Panc1 (cell line): ENCODE results near the gene SERPINA4. TPM values are rescaled to one million over a fixed set of nuclear protein-coding genes. Genes with fewer than 3 reads are reported as not detected.
"Not testable (repeated sequence)": the region's sequence is repeated elsewhere in the genome, so short reads cannot be mapped to it uniquely, and the experiment has no call there.

ENCODE experiments used
- ATAC-seq: fragments of 200-7000 bp; cut with Tn5 transposase; 2 replicates; pipeline ENCODE4 v1.9.1; 2020; ENCODE audit warnings: mild to moderate bottlenecking, moderate library complexity
- BruUV-seq: library from RNA; stranded (reverse); fragments of 400-500 nt; replicated peaks from 2 replicates; lab custom pipeline; 2021; lab: Mats Ljungman, UMichigan
- CTCF ChIA-PET: fragments of 300-600 bp; sonication (Branson Sonifier 250); formaldehyde crosslinking; loops from one replicate; lab custom pipeline; 2022; ENCODE audit warnings: antibody characterized with exemption; lab: Charles Lee
- POLR2A ChIA-PET: fragments of 300-600 bp; sonication (Branson Sonifier 250); formaldehyde crosslinking; loops from one replicate; lab custom pipeline; 2022; ENCODE audit warnings: antibody characterized with exemption; lab: Charles Lee
- DNase-seq: peaks from one replicate; pipeline ENCODE4 v3.0.0-alpha.2; 2010; ENCODE audit warnings: low read depth, low spot score
- H3K27ac ChIP-seq: 2 replicates; pipeline ENCODE4 v1.5.1; 2011; ENCODE audit warnings: mild to moderate bottlenecking, low read length, inconsistent platforms
- H3K27me3 ChIP-seq: fragments of 200-500 bp; sonication (Bioruptor generic); 2 replicates; pipeline ENCODE4 v1.6.0; 2014; ENCODE audit warnings: low read length, inconsistent platforms; ENCODE audit not compliant: control insufficient read depth, insufficient read depth
- H3K36me3 ChIP-seq: fragments of 200-500 bp; sonication (Bioruptor generic); 2 replicates; pipeline ENCODE4 v1.5.1; 2014; ENCODE audit warnings: inconsistent platforms, mild to moderate bottlenecking, low read length, moderate library complexity; ENCODE audit not compliant: control insufficient read depth, insufficient read depth
- H3K4me1 ChIP-seq: 2 replicates; pipeline ENCODE4 v1.5.1; 2011; ENCODE audit warnings: inconsistent platforms, mild to moderate bottlenecking, low read length, moderate library complexity; ENCODE audit not compliant: control insufficient read depth, insufficient read depth
- H3K4me3 ChIP-seq, 2 experiments: 2 replicates each; pipeline ENCODE4 v1.5.1; 2011 to 2012; ENCODE audit warnings: low read depth in 2 of 2, low read length in 2 of 2, mild to moderate bottlenecking in 2 of 2, inconsistent platforms in 1 of 2, moderate library complexity in 1 of 2
- H3K9me3 ChIP-seq: fragments of 200-500 bp; sonication (Bioruptor generic); 2 replicates; pipeline ENCODE4 v1.5.1; 2014; ENCODE audit warnings: low read depth, mild to moderate bottlenecking, inconsistent platforms, low read length, moderate library complexity; ENCODE audit not compliant: control insufficient read depth, insufficient read depth
- CTCF ChIP-seq: fragments of 450-650 bp; IDR thresholded peaks from 2 replicates; pipeline ENCODE4 v1.5.1; 2017; ENCODE audit warnings: mild to moderate bottlenecking
- POLR2AphosphoS5 ChIP-seq: IDR thresholded peaks from 2 replicates; pipeline ENCODE4 v1.6.1; 2012; ENCODE audit warnings: mild to moderate bottlenecking, low read depth, low read length, moderate library complexity
- REST ChIP-seq, 2 experiments: IDR thresholded peaks; 2 replicates each; pipeline ENCODE4 v1.6.1; 2011 to 2012; ENCODE audit warnings: low read depth in 2 of 2, control low read depth in 1 of 2, low read length in 1 of 2, mild to moderate bottlenecking in 1 of 2, moderate library complexity in 1 of 2; ENCODE audit not compliant: insufficient read depth in 1 of 2
- SIN3A ChIP-seq: IDR thresholded peaks from 2 replicates; pipeline ENCODE4 v1.6.1; 2012; ENCODE audit warnings: low read depth, mild to moderate bottlenecking, low read length, moderate library complexity, borderline replicate concordance; ENCODE audit not compliant: insufficient read depth
- TCF7L2 ChIP-seq: IDR thresholded peaks from 2 replicates; pipeline ENCODE4 v1.6.1; 2011; ENCODE audit warnings: mild to moderate bottlenecking, low read depth, low read length, inconsistent platforms
- in situ Hi-C: cut with HindIII; loops from 2 replicates; pipeline ENCODE4 v1.10.0; 2016; ENCODE audit warnings: low sequenced_read_pairs, low pct_unique_long_range_greater_than_20kb
- intact Hi-C: fragments of 100-400 bp; cut with micrococcal nuclease; formaldehyde crosslinking; loops from one replicate; pipeline ENCODE4 v1.10.0; 2022; ENCODE audit not compliant: unreplicated experiment
- total RNA-seq: library from RNA; stranded (reverse); gene quantifications from one replicate; pipeline ENCODE4 v1.2.1, GENCODE V29; 2021; ENCODE audit not compliant: unreplicated experiment

SERPINA4 gene
- total RNA-seq, 1 experiment from 2014 or later: 0.10 TPM

GRCh38 chr14:94605361-94605760 is 44.1 kb downstream of the SERPINA4 start:
- no peak overlapping the region for H3K4me3 ChIP-seq
- H3K4me1 ChIP-seq: peaks cover 11% of the 10 kb centered on the region
- ChIA-PET POLR2A (no interaction called here), CTCF (no interaction called here)
- no TSS peak for BruUV-seq
- ATAC-seq (no peak), DNase-seq (no peak)
- TF ChIP-seq SIN3A (no peak), TCF7L2 (no peak), POLR2AphosphoS5 (no peak), REST (IDR thresholded peaks at IDR 0.05; ENCODE audit: insufficient read depth in 1 of 2, low read depth in 2 of 2, low read length in 1 of 2) (no peak), CTCF (no peak)
- intact Hi-C loops: no loop called here
- no peaks in the 10 kb centered on the region for H3K36me3 ChIP-seq
- H3K27me3 ChIP-seq: no peaks in the 10 kb centered on the region
- in situ Hi-C loops: no loop called here
- no peak overlapping the region for H3K27ac ChIP-seq
- no peaks in the 10 kb centered on the region for H3K9me3 ChIP-seq

DNA sequence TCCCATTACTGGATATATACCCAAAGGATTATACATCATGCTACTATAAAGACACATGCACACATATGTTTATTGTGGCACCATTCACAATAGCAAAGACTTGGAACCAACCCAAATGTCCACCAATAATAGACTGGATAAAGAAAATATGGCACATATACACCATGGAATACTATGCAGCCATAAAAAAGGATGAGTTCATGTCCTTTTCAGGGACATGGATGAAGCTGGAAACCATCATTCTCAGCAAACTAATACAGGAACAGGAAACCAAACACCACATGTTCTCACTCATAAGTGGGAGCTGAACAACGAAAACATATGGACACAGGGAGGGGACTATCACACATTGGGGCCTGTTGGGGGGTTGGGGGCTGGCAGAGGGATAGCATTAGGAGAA is 47.7 kb downstream of the SERPINA4 start:
- H3K36me3 ChIP-seq, in situ Hi-C loops, POLR2A ChIA-PET, intact Hi-C loops, H3K4me3 ChIP-seq, ATAC-seq, H3K4me1 ChIP-seq, H3K27ac ChIP-seq, DNase-seq, H3K27me3 ChIP-seq, H3K9me3 ChIP-seq, BruUV-seq, CTCF ChIA-PET: not testable (repeated sequence)

GRCh38 chr14:94611179-94611578 is 49.9 kb downstream of the SERPINA4 start:
- CTCF ChIA-PET: no interaction called here
- no TSS peak for BruUV-seq
- no peak for DNase-seq
- H3K4me1 ChIP-seq: peaks cover 5% of the 10 kb centered on the region
- intact Hi-C loops (no loop called here), in situ Hi-C loops (no loop called here)
- H3K36me3 ChIP-seq: no peaks in the 10 kb centered on the region
- TF ChIP-seq SIN3A: no peak
- no peak for TF ChIP-seq CTCF
- TF ChIP-seq POLR2AphosphoS5: no peak
- H3K27ac ChIP-seq: peak overlapping the region; percentile 39; the same call in 1 of the 2 replicates
- ATAC-seq: no peak
- H3K9me3 ChIP-seq: no peaks in the 10 kb centered on the region
- no peak overlapping the region for H3K4me3 ChIP-seq
- POLR2A ChIA-PET: interaction anchor here (0.6 kb wide), 1 partner anchor 17 kb away, joined by 3 read pairs; no protein-coding TSS in a partner anchor
- H3K27me3 ChIP-seq: no peaks in the 10 kb centered on the region
